ENCODE measurements around the gene FRMD4B. TPM values are rescaled to one million over a fixed set of nuclear protein-coding genes. Genes with fewer than 3 reads are reported as not detected.
A peak's percentile ranks its signal among the peaks of the same experiment; 100 is the strongest.

The FRMD4B gene
- total RNA-seq, 2 donors from 2014 or later, result 30.6 to 37.8 TPM

GRCh38 chr3:69379661-69380060, 6.2 kb downstream of the FRMD4B start:
- Histone ChIP-seq H3K27me3 (no peaks in the 10 kb centered on the region), H3K27ac (no peak overlapping the region), H3K4me1 (peaks cover 0 to 4% of the 10 kb centered on the region in 2 donors), H3K9me3 (no peaks in the 10 kb centered on the region), H3K36me3 (no peaks in the 10 kb centered on the region), H3K4me3 (no peak overlapping the region)
- no peak for TF ChIP-seq CTCF (IDR thresholded peaks at IDR 0.05)
- DNase-seq (ENCODE audit: low spot score), result no peak

GRCh38 chr3:69378112-69378802, 7.6 kb downstream of the FRMD4B start:
- no peak for TF ChIP-seq CTCF (IDR thresholded peaks at IDR 0.05)
- peaks cover 0 to 12% of the 10 kb centered on the region in 2 donors for H3K4me1 ChIP-seq
- no peak overlapping the region for H3K4me3 ChIP-seq
- DNase-seq (ENCODE audit: low spot score), result no peak
- H3K27ac ChIP-seq, result peak overlapping the region in 1 of 2 donors; percentile 6
- H3K36me3 ChIP-seq, result no peaks in the 10 kb centered on the region
- no peaks in the 10 kb centered on the region for H3K27me3 ChIP-seq
- H3K9me3 ChIP-seq, result no peaks in the 10 kb centered on the region

GRCh38 chr3:69377262-69377661, 8.6 kb downstream of the FRMD4B start:
- H3K4me1 ChIP-seq, result peaks cover 0 to 12% of the 10 kb centered on the region in 2 donors
- no peaks in the 10 kb centered on the region for H3K36me3 ChIP-seq
- H3K9me3 ChIP-seq, result no peaks in the 10 kb centered on the region
- no peak overlapping the region for H3K27ac ChIP-seq
- no peaks in the 10 kb centered on the region for H3K27me3 ChIP-seq
- no peak for TF ChIP-seq CTCF (IDR thresholded peaks at IDR 0.05)
- no peak overlapping the region for H3K4me3 ChIP-seq
- no peak for DNase-seq (ENCODE audit: low spot score)

- no peaks in the 10 kb centered on the region for H3K27me3 ChIP-seq
- TF ChIP-seq CTCF (IDR thresholded peaks at IDR 0.05), result no peak
- peaks cover 0 to 15% of the 10 kb centered on the region in 2 donors for H3K4me1 ChIP-seq
- no peak for DNase-seq (ENCODE audit: low spot score)
- H3K9me3 ChIP-seq, result no peaks in the 10 kb centered on the region
- H3K27ac ChIP-seq, result no peak overlapping the region
- no peak overlapping the region for H3K4me3 ChIP-seq
- no peaks in the 10 kb centered on the region for H3K36me3 ChIP-seq
These were observed 9.2 kb downstream of the FRMD4B start for GRCh38 chr3:69376731-69377130.

- Histone ChIP-seq H3K36me3 (no peaks in the 10 kb centered on the region), H3K4me1 (peaks cover 0 to 50% of the 10 kb centered on the region in 2 donors), H3K4me3 (no peak overlapping the region), H3K27me3 (no peaks in the 10 kb centered on the region), H3K9me3 (no peaks in the 10 kb centered on the region), H3K27ac (peak overlapping the region; percentile 81 to 85)
- DNase-seq (ENCODE audit: low spot score), result no peak
- TF ChIP-seq CTCF (IDR thresholded peaks at IDR 0.05), result no peak
These were observed 14.1 kb downstream of the FRMD4B start for GRCh38 chr3:69371816-69372215.

- no peak for TF ChIP-seq CTCF (IDR thresholded peaks at IDR 0.05)
- Histone ChIP-seq H3K9me3 (no peaks in the 10 kb centered on the region), H3K36me3 (no peaks in the 10 kb centered on the region), H3K27me3 (no peaks in the 10 kb centered on the region), H3K27ac (peak overlapping the region; percentile 81 to 85), H3K4me3 (no peak overlapping the region), H3K4me1 (peaks cover 0 to 50% of the 10 kb centered on the region in 2 donors)
- DNase-seq (ENCODE audit: low spot score), result no peak
These were observed 15.0 kb downstream of the FRMD4B start for GRCh38 chr3:69370901-69371301.
